Activated naive CD4-positive, alpha-beta T cell treated with anti-CD3 and anti-CD28 coated beads, Interleukin-2, amount 10 ng/mL, durations not matched to agents 7 days and 5 days (primary cell): Measurements from ENCODE around the gene FHL2.
"Not testable (repeated sequence)": the region's sequence is repeated elsewhere in the genome, so short reads cannot be mapped to it uniquely, and the experiment has no call there.

ENCODE experiments used
- CTCF ChIA-PET: fragments of 350-600 bp; sonication (Branson Sonifier 250); formaldehyde crosslinking; loops from one replicate; lab custom pipeline; 2021; ENCODE audit warnings: antibody characterized with exemption; lab: Charles Lee
- DNase-seq: peaks from one replicate; pipeline ENCODE4 v3.0.0-alpha.2; 2020
- H3K27ac Mint-ChIP-seq: one replicate; pipeline ENCODE4 v1.8.0; 2021; ENCODE audit warnings: mild to moderate bottlenecking, moderate library complexity, mixed read lengths
- H3K27me3 Mint-ChIP-seq: one replicate; pipeline ENCODE4 v1.8.0; 2021; ENCODE audit warnings: mild to moderate bottlenecking, mixed read lengths
- H3K36me3 Mint-ChIP-seq: one replicate; pipeline ENCODE4 v1.8.0; 2021; ENCODE audit warnings: mixed read lengths
- H3K4me1 Mint-ChIP-seq: one replicate; pipeline ENCODE4 v1.8.0; 2021; ENCODE audit warnings: mixed read lengths
- H3K4me3 Mint-ChIP-seq: one replicate; pipeline ENCODE4 v1.8.0; 2021; ENCODE audit warnings: mild to moderate bottlenecking, moderate library complexity, mixed read lengths
- H3K9me3 Mint-ChIP-seq: one replicate; pipeline ENCODE4 v1.8.0; 2021; ENCODE audit warnings: mixed read lengths

Gene FHL2

GRCh38 chr2:105339414-105339813, 59.4 kb downstream of the FHL2 start:
- Mint-ChIP-seq H3K36me3 (peaks cover 31% of the 10 kb centered on the region), H3K27ac (peak overlapping the region; percentile 31), H3K4me1 (peaks cover 51% of the 10 kb centered on the region)

GRCh38 chr2:105338020-105338385, 60.8 kb downstream of the FHL2 start:
- H3K4me3 Mint-ChIP-seq: peak overlapping the region; percentile 97
- peaks cover 28% of the 10 kb centered on the region for H3K36me3 Mint-ChIP-seq
- H3K27ac Mint-ChIP-seq: peak overlapping the region; percentile 100
- no peaks in the 10 kb centered on the region for H3K9me3 Mint-ChIP-seq
- CTCF ChIA-PET: interaction anchor here (0.9 to 1.5 kb wide), 2 partner anchors 9 to 31 kb away, joined by 3 to 6 read pairs; no protein-coding TSS in a partner anchor
- no peak for DNase-seq
- peaks cover 3% of the 10 kb centered on the region for H3K27me3 Mint-ChIP-seq
- H3K4me1 Mint-ChIP-seq: peaks cover 51% of the 10 kb centered on the region

More at GRCh38 chr2:105339414-105339813, 59.4 kb downstream of the FHL2 start:
- peak overlapping the region; percentile 97 for H3K4me3 Mint-ChIP-seq
- peaks cover 3% of the 10 kb centered on the region for H3K27me3 Mint-ChIP-seq
- H3K9me3 Mint-ChIP-seq: no peaks in the 10 kb centered on the region
- CTCF ChIA-PET: interaction anchor here (1.4 to 1.7 kb wide), 3 partner anchors 9 to 11 kb away, joined by 3 to 4 read pairs (median 4); no protein-coding TSS in a partner anchor
- DNase-seq: no peak

GRCh38 chr2:105337122-105338019, 61.5 kb downstream of the FHL2 start, which contains the start of gene C2orf49:
TSS of gene C2orf49 (plus strand) at chr2:105337540. CDS start at chr2:105337588, 48 bp downstream.
- Mint-ChIP-seq H3K27me3 (peaks cover 3% of the 10 kb centered on the region), H3K27ac (peak within 1 kb of the TSS; percentile 100), H3K9me3 (no peaks in the 10 kb centered on the region), H3K4me3 (peak within 1 kb of the TSS; percentile 97), H3K4me1 (peaks cover 51% of the 10 kb centered on the region), H3K36me3 (peaks cover 24% of the 10 kb centered on the region)
- DNase-seq: peak; percentile 93
- CTCF ChIA-PET: interaction anchor here (1.5 kb wide), 1 partner anchor 32 kb away, joined by 6 read pairs; no protein-coding TSS in a partner anchor

GRCh38 chr2:105336786-105337121, 62.1 kb downstream of the FHL2 start:
- Mint-ChIP-seq H3K27ac (peak overlapping the region; percentile 100), H3K4me3 (peak overlapping the region; percentile 97), H3K4me1 (peaks cover 51% of the 10 kb centered on the region), H3K36me3 (peaks cover 22% of the 10 kb centered on the region), H3K27me3 (peaks cover 3% of the 10 kb centered on the region), H3K9me3 (no peaks in the 10 kb centered on the region)
- CTCF ChIA-PET: interaction anchor here (1.3 kb wide), 1 partner anchor 8 kb away, joined by 5 read pairs; no protein-coding TSS in a partner anchor
- DNase-seq: no peak

GRCh38 chr2:105335469-105335868, 63.4 kb downstream of the FHL2 start:
- peaks cover 12% of the 10 kb centered on the region for H3K36me3 Mint-ChIP-seq
- H3K9me3 Mint-ChIP-seq: no peaks in the 10 kb centered on the region
- DNase-seq: no peak
- peaks cover 3% of the 10 kb centered on the region for H3K27me3 Mint-ChIP-seq
- peaks cover 56% of the 10 kb centered on the region for H3K4me1 Mint-ChIP-seq
- peak overlapping the region; percentile 100 for H3K27ac Mint-ChIP-seq
- CTCF ChIA-PET: interaction anchor here (0.6 to 1.3 kb wide), 2 partner anchors 9 to 536 kb away, joined by 3 to 5 read pairs; no protein-coding TSS in a partner anchor
- H3K4me3 Mint-ChIP-seq: no peak overlapping the region

- CTCF ChIA-PET: no interaction called here
- peaks cover 3% of the 10 kb centered on the region for H3K27me3 Mint-ChIP-seq
- no peak overlapping the region for H3K27ac Mint-ChIP-seq
- H3K4me3 Mint-ChIP-seq: no peak overlapping the region
- DNase-seq: no peak
- H3K4me1 Mint-ChIP-seq: peaks cover 53% of the 10 kb centered on the region
- no peaks in the 10 kb centered on the region for H3K9me3 Mint-ChIP-seq
- peaks cover 6% of the 10 kb centered on the region for H3K36me3 Mint-ChIP-seq
Observed at GRCh38 chr2:105334211-105334610, 64.6 kb downstream of the FHL2 start.

GRCh38 chr2:105330681-105331375, 68.0 kb downstream of the FHL2 start:
- Mint-ChIP-seq H3K36me3 (peaks cover 4% of the 10 kb centered on the region), H3K4me1 (peaks cover 44% of the 10 kb centered on the region), H3K9me3 (no peaks in the 10 kb centered on the region), H3K27me3 (no peaks in the 10 kb centered on the region), H3K4me3 (peak overlapping the region; percentile 83), H3K27ac (peak overlapping the region; percentile 89)
- CTCF ChIA-PET: interaction anchor here (0.5 to 1.4 kb wide), 3 partner anchors 9 to 93 kb away, joined by 3 to 4 read pairs (median 4); no protein-coding TSS in a partner anchor
- no peak for DNase-seq

- Mint-ChIP-seq H3K4me1 (peaks cover 35% of the 10 kb centered on the region), H3K9me3 (no peaks in the 10 kb centered on the region), H3K4me3 (peak within 1 kb of the TSS; percentile 83), H3K27ac (peak within 1 kb of the TSS; percentile 89), H3K36me3 (peaks cover 6% of the 10 kb centered on the region), H3K27me3 (no peaks in the 10 kb centered on the region)
- CTCF ChIA-PET: interaction anchor here (0.5 to 1.6 kb wide), 5 partner anchors 10 to 92 kb away, joined by 3 to 4 read pairs (median 4); no protein-coding TSS in a partner anchor
- peak; percentile 69 for DNase-seq
Observed at GRCh38 chr2:105329561-105330495, 69.0 kb downstream of the FHL2 start, which contains the start of gene TGFBRAP1. TSS of gene TGFBRAP1 (minus strand) at chr2:105329735. CDS start at chr2:105308301, 21,434 bp downstream.

- Mint-ChIP-seq H3K27me3 (no peaks in the 10 kb centered on the region), H3K4me3 (peak overlapping the region; percentile 80), H3K9me3 (no peaks in the 10 kb centered on the region), H3K27ac (peak overlapping the region; percentile 74), H3K36me3 (peaks cover 7% of the 10 kb centered on the region), H3K4me1 (peaks cover 34% of the 10 kb centered on the region)
- CTCF ChIA-PET: interaction anchor here (0.6 to 1.6 kb wide), 4 partner anchors 11 to 409 kb away, joined by 3 to 4 read pairs (median 3); no protein-coding TSS in a partner anchor
- no peak for DNase-seq
Observed at GRCh38 chr2:105329197-105329554, 69.7 kb downstream of the FHL2 start.

- no peaks in the 10 kb centered on the region for H3K27me3 Mint-ChIP-seq
- H3K36me3 Mint-ChIP-seq: peaks cover 5% of the 10 kb centered on the region
- peak overlapping the region; percentile 80 for H3K4me3 Mint-ChIP-seq
- peak overlapping the region; percentile 74 for H3K27ac Mint-ChIP-seq
- peak; percentile 42 for DNase-seq
- H3K9me3 Mint-ChIP-seq: no peaks in the 10 kb centered on the region
- H3K4me1 Mint-ChIP-seq: peaks cover 34% of the 10 kb centered on the region
- CTCF ChIA-PET: interaction anchor here (0.6 to 1.6 kb wide), 5 partner anchors 10 to 410 kb away, joined by 3 to 4 read pairs (median 3); no protein-coding TSS in a partner anchor
Observed at GRCh38 chr2:105328281-105329196, 70.3 kb downstream of the FHL2 start.

- Mint-ChIP-seq H3K27ac (no peak overlapping the region), H3K9me3 (no peaks in the 10 kb centered on the region), H3K4me1 (peaks cover 34% of the 10 kb centered on the region), H3K27me3 (no peaks in the 10 kb centered on the region), H3K4me3 (peak overlapping the region; percentile 80), H3K36me3 (peaks cover 9% of the 10 kb centered on the region)
- CTCF ChIA-PET: interaction anchor here (1.6 kb wide), 1 partner anchor 9 kb away, joined by 3 read pairs; no protein-coding TSS in a partner anchor
- DNase-seq: no peak
Observed at GRCh38 chr2:105327690-105328089, 71.2 kb downstream of the FHL2 start.

GRCh38 chr2:105327271-105327670, 71.6 kb downstream of the FHL2 start:
- peaks cover 34% of the 10 kb centered on the region for H3K4me1 Mint-ChIP-seq
- peaks cover 13% of the 10 kb centered on the region for H3K36me3 Mint-ChIP-seq
- H3K27ac Mint-ChIP-seq, CTCF ChIA-PET, H3K27me3 Mint-ChIP-seq, H3K4me3 Mint-ChIP-seq, DNase-seq, H3K9me3 Mint-ChIP-seq: not testable (repeated sequence)
